GM12878 (cell line): Measurements from ENCODE around the gene CYREN. TPM values are rescaled to one million over a fixed set of nuclear protein-coding genes. Genes with fewer than 3 reads are reported as not detected.

Experiments used
- ATAC-seq: fragments of 200-7000 bp; cut with Tn5 transposase; 3 replicates; pipeline ENCODE4 v1.9.1; 2020; ENCODE audit warnings: mild to moderate bottlenecking, moderate library complexity
- BruUV-seq: library from RNA; stranded (reverse); fragments of 400-500 nt; replicated peaks from 2 replicates; lab custom pipeline; 2021; lab: Mats Ljungman, UMichigan
- CTCF ChIA-PET: fragments of 300-600 bp; sonication (Branson Sonifier 250); formaldehyde crosslinking; extraction: SDS; loops from one replicate; lab custom pipeline; 2021; ENCODE audit warnings: inconsistent platforms; lab: Yijun Ruan, JAX
- POLR2A ChIA-PET: fragments of 350-600 bp; formaldehyde crosslinking; extraction: SDS; loops from one replicate; lab custom pipeline; 2021; ENCODE audit warnings: inconsistent platforms; lab: Charles Lee
- RAD21 ChIA-PET: fragments of 300-600 bp; sonication (Branson Sonifier 250); formaldehyde crosslinking; loops from one replicate; lab custom pipeline; 2023; ENCODE audit warnings: antibody characterized with exemption; ENCODE audit not compliant: unreplicated experiment; lab: Charles Lee
- SMC1A ChIA-PET: fragments of 300-600 bp; sonication (Branson Sonifier 250); formaldehyde crosslinking; loops from one replicate; lab custom pipeline; 2023; ENCODE audit not compliant: unreplicated experiment, uncharacterized antibody; lab: Charles Lee
- DNase-seq: peaks from one replicate; pipeline ENCODE4 v3.0.0-alpha.2; 2011; ENCODE audit warnings: low read depth, low spot score
- FAIRE-seq: peaks from 3 replicates; lab custom pipeline; 2011; peaks lifted over from hg19 to GRCh38; lab: Jason Lieb, UNC
- H2AFZ ChIP-seq: 2 replicates; pipeline ENCODE4 v1.6.0; 2011; ENCODE audit warnings: low read depth, low read length, control low read depth; ENCODE audit not compliant: control insufficient read depth
- H3K27ac ChIP-seq: 2 replicates; pipeline ENCODE4 v1.5.1; 2011; ENCODE audit warnings: control low read depth; ENCODE audit not compliant: control insufficient read depth, insufficient read depth
- H3K27me3 ChIP-seq, 2 experiments: replicated peaks in 1 of 2; 2 replicates each; pipeline versions ENCODE4 v1.6.0 to v1.6.1; 2011; ENCODE audit warnings: low read length in 1 of 2; ENCODE audit not compliant: control insufficient read depth in 2 of 2, insufficient read depth in 2 of 2
- H3K36me3 ChIP-seq, 2 experiments: 2 replicates each; pipeline ENCODE4 v1.5.1; 2011; ENCODE audit warnings: low read length in 1 of 2; ENCODE audit not compliant: control insufficient read depth in 2 of 2, insufficient read depth in 2 of 2
- H3K4me1 ChIP-seq: 2 replicates; pipeline ENCODE4 v1.6.1; 2011; ENCODE audit warnings: mild to moderate bottlenecking, low read length, moderate library complexity, mixed read lengths; ENCODE audit not compliant: control insufficient read depth, insufficient read depth
- H3K4me2 ChIP-seq: 2 replicates; pipeline ENCODE4 v1.6.0; 2011; ENCODE audit warnings: control low read depth; ENCODE audit not compliant: control insufficient read depth, insufficient read depth
- H3K4me3 ChIP-seq: fragments of 200-600 bp; sonication (generic); 2 replicates; pipeline ENCODE4 v1.5.1; 2016
- H3K79me2 ChIP-seq: 2 replicates; pipeline ENCODE4 v1.6.0; 2011; ENCODE audit warnings: low read length; ENCODE audit not compliant: control insufficient read depth, insufficient read depth
- H3K9ac ChIP-seq: 2 replicates; pipeline ENCODE4 v1.8.0; 2011; ENCODE audit warnings: low read length, control low read depth, mixed read lengths; ENCODE audit not compliant: control insufficient read depth, insufficient read depth
- H3K9me3 ChIP-seq: replicated peaks from 3 replicates; pipeline ENCODE4 v1.5.1; 2011; ENCODE audit warnings: mild to moderate bottlenecking, low read length; ENCODE audit not compliant: control insufficient read depth, insufficient read depth
- H4K20me1 ChIP-seq: 2 replicates; pipeline ENCODE4 v1.6.0; 2011; ENCODE audit not compliant: control insufficient read depth, insufficient read depth
- ESRRA ChIP-seq: IDR thresholded peaks from 2 replicates; pipeline ENCODE4 v1.6.1; 2012; ENCODE audit warnings: mild to moderate bottlenecking, low read length, improper control_type of control experiment
- ETV6 ChIP-seq, 2 experiments: fragments of 450-650 bp in 1 of 2; IDR thresholded peaks in 1 of 2; conservative IDR thresholded peaks in 1 of 2; 2 replicates each; pipeline ENCODE4 v1.6.1; 2014; ENCODE audit warnings: antibody characterized with exemption in 1 of 2, borderline replicate concordance in 1 of 2, low read depth in 1 of 2, mild to moderate bottlenecking in 1 of 2, moderate library complexity in 1 of 2
- LARP7 ChIP-seq: fragments of 450-650 bp; IDR thresholded peaks from 2 replicates; pipeline ENCODE4 v1.6.1; 2017; ENCODE audit warnings: mild to moderate bottlenecking
- NFIC ChIP-seq: IDR thresholded peaks from 2 replicates; pipeline ENCODE4 v1.6.1; 2012; ENCODE audit warnings: low read depth, mild to moderate bottlenecking, inconsistent platforms, low read length, moderate library complexity
- NFYA ChIP-seq: IDR thresholded peaks from 2 replicates; pipeline ENCODE4 v1.6.1; 2011; ENCODE audit warnings: low read depth, mild to moderate bottlenecking, low read length, improper control_type of control experiment, borderline replicate concordance
- POLR2A ChIP-seq: IDR thresholded peaks from 2 replicates; pipeline ENCODE4 v1.6.1; 2011; ENCODE audit warnings: low read depth, mild to moderate bottlenecking, low read length
- POLR2AphosphoS2 ChIP-seq: IDR thresholded peaks from 2 replicates; pipeline ENCODE4 v1.6.1; 2011; ENCODE audit warnings: low read depth, mild to moderate bottlenecking, low read length, improper control_type of control experiment, moderate library complexity
- POLR2AphosphoS5 ChIP-seq: IDR thresholded peaks from 2 replicates; pipeline ENCODE4 v1.6.1; 2011; ENCODE audit warnings: mild to moderate bottlenecking, low read length, inconsistent platforms
- SREBF2 ChIP-seq: IDR thresholded peaks from 2 replicates; pipeline ENCODE4 v1.6.1; 2012; ENCODE audit warnings: mild to moderate bottlenecking, low read length
- SUZ12 ChIP-seq: fragments of 200-600 bp; sonication (generic); IDR thresholded peaks from one replicate; pipeline ENCODE4 v1.6.1; 2018; ENCODE audit warnings: antibody characterized with exemption, mild to moderate bottlenecking; ENCODE audit not compliant: unreplicated experiment
- ZNF24 ChIP-seq: fragments of 450-650 bp; IDR thresholded peaks from 2 replicates; pipeline ENCODE4 v1.6.1; 2017; ENCODE audit warnings: antibody characterized with exemption, mild to moderate bottlenecking
- ZNF384 ChIP-seq: IDR thresholded peaks from 2 replicates; pipeline ENCODE4 v1.6.1; 2012; ENCODE audit warnings: low read depth, mild to moderate bottlenecking, low read length, improper control_type of control experiment, borderline replicate concordance
- ZZZ3 ChIP-seq: IDR thresholded peaks from 2 replicates; pipeline ENCODE4 v1.6.1; 2011; ENCODE audit warnings: low read depth; ENCODE audit not compliant: control insufficient read depth, insufficient read length
- WGBS: methylation state at CpG from one replicate; pipeline ENCODE4 v1.1.6; 2016; ENCODE audit warnings: low lambda C conversion rate; ENCODE audit not compliant: insufficient replicate concordance, insufficient coverage; ENCODE audit errors: missing lambda C conversion rate; 5-methylcytosine and 5-hydroxymethylcytosine counted together
- in situ Hi-C: fragments of 300-500 bp; cut with MboI; formaldehyde crosslinking; loops from 9 replicates; pipeline ENCODE4 v1.14.3; 2018; ENCODE audit warnings: mixed read lengths
- intact Hi-C: fragments of 100-400 bp; cut with micrococcal nuclease; formaldehyde crosslinking; loops from one replicate; pipeline ENCODE4 v1.14.2; 2022; ENCODE audit not compliant: unreplicated experiment
- polyA plus RNA-seq, 11 experiments: library from polyadenylated mRNA; depleted of rRNA in 4 of 11; unstranded in 6 of 11; stranded (reverse) in 5 of 11; fragments of >200 nt; fragmentation: Nextera tagmentation in 4 of 11; fragmentation: Illumina TruSeq in 1 of 11; extraction: Ambion mirVana in 4 of 11; extraction: Trizol in 1 of 11; gene quantifications; 1 replicate in 1 of 11; 2 replicates in 10 of 11; pipeline versions ENCODE4 v1.2.1 to v1.2.3, GENCODE V29; 2011 to 2016; ENCODE audit warnings: inconsistent platforms in 2 of 11, missing spikeins in 2 of 11, low read depth in 1 of 11
- total RNA-seq, 4 experiments: library from RNA; depleted of rRNA in 3 of 4; stranded (reverse); fragments of >200 nt in 3 of 4; fragmentation: Illumina TruSeq in 1 of 4; extraction: Trizol in 1 of 4; gene quantifications; 2 replicates each; pipeline versions ENCODE4 v1.2.1 to v1.2.3, GENCODE V29; 2013 to 2021
- TF ChIP-seq, protein P1 (sequence below): IDR thresholded peaks from 2 replicates; pipeline ENCODE4 v1.6.1; 2011; ENCODE audit warnings: borderline replicate concordance, low read depth, mild to moderate bottlenecking, moderate library complexity, mixed read lengths, low read length; ENCODE audit not compliant: insufficient read depth; ENCODE audit errors: extremely low read length
- TF ChIP-seq, protein P2 (sequence below): IDR thresholded peaks from 2 replicates; pipeline ENCODE4 v1.6.1; 2012; ENCODE audit warnings: low read length, inconsistent platforms
- TF ChIP-seq, protein P3 (sequence below): IDR thresholded peaks from 2 replicates; pipeline ENCODE4 v1.6.1; 2012; ENCODE audit warnings: low read depth, low read length, improper control_type of control experiment
- TF ChIP-seq, protein P4 (sequence below): fragments of 450-650 bp; IDR thresholded peaks from 2 replicates; pipeline ENCODE4 v1.6.1; 2017; ENCODE audit warnings: borderline replicate concordance

The CYREN gene
- total and polyA plus RNA-seq, 10 of the 15 experiments (the other 5 are each of a cell fraction or from before 2014, with no cell fraction given) = 8.7 to 64.3 (median 55.7) TPM

DNA sequence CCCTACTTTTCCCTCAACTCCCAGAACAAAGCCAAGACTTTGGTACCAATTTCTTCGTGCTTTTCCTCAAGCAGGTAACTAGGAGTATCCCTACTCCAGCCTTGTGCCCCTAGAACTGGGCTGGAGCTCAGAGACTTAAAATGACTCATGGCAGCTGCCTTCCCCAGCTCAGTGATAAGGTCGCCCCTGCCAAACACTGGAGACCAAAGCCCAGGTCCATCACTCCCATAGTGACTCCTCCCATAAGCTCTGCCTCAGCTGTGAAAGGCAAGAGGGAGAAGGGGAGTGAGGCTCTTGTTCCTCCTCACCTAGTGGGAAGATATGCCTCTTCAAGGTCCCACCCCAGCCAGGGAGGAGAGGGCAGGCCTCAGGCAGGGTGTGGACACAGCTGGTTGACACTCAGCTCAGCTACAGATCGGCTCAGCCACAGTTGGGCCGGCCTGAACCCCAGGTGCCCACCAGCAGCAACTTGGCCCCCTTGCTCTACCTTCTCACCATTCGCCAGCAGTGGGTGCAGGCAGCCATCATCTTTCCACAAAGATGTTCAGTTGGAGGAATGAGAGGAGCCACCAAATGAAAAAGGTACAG is 13.8 kb upstream of the CYREN start:
- Histone ChIP-seq H4K20me1 (no peaks in the 10 kb centered on the region), H3K9me3 (peaks cover 31% of the 10 kb centered on the region), H3K27me3 (no peaks in the 10 kb centered on the region), H3K27ac (no peak overlapping the region), H3K4me1 (peaks cover 31% of the 10 kb centered on the region), H2AFZ (no peak overlapping the region), H3K79me2 (peaks cover 34% of the 10 kb centered on the region), H3K9ac (no peak overlapping the region), H3K4me3 (no peak overlapping the region), H3K4me2 (no peak overlapping the region), H3K36me3 (peaks cover 24 to 53% of the 10 kb centered on the region in 2 experiments)
- no peak for FAIRE-seq
- ChIA-PET POLR2A (interaction anchor here (9.3 to 9.9 kb wide), 2 partner anchors 11 to 22 kb away, joined by 155 to 299 read pairs; partner anchors contain the start of genes CYREN and WDR91), CTCF (interaction anchor here (8.5 to 10.2 kb wide), 2 partner anchors 12 to 22 kb away, joined by 108 to 135 read pairs; partner anchors contain the start of genes CYREN and WDR91), SMC1A (interaction anchor here (1.1 to 9.3 kb wide), 3 partner anchors 10 to 22 kb away, joined by 3 to 251 read pairs (median 135); partner anchors contain the start of genes CYREN and WDR91), RAD21 (interaction anchor here (0.7 to 8.4 kb wide), 2 partner anchors 11 to 196 kb away, joined by 3 to 146 read pairs; partner anchors contain the start of gene CYREN)
- intact Hi-C loops = no loop called here
- in situ Hi-C loops = no loop called here
- no peak for DNase-seq
- ATAC-seq = no peak
- BruUV-seq = no TSS peak
- WGBS = 95% methylated on average over 5 of the region's 5 CpGs
- no peak for TF ChIP-seq ETV6 (conservative IDR thresholded peaks at IDR 0.05 in 1 of 2, IDR thresholded peaks at IDR 0.05 in 1 of 2; ENCODE audit: borderline replicate concordance in 1 of 2, low read depth in 1 of 2)
- TF ChIP-seq, protein P1, sequence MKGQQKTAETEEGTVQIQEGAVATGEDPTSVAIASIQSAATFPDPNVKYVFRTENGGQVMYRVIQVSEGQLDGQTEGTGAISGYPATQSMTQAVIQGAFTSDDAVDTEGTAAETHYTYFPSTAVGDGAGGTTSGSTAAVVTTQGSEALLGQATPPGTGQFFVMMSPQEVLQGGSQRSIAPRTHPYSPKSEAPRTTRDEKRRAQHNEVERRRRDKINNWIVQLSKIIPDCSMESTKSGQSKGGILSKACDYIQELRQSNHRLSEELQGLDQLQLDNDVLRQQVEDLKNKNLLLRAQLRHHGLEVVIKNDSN = no peak
- no peak for TF ChIP-seq NFIC
- TF ChIP-seq SUZ12 = no peak
- TF ChIP-seq POLR2AphosphoS2 = 0 out of 2 replicates have a peak, but pooled peaks have one; percentile 29
- TF ChIP-seq, protein P2, sequence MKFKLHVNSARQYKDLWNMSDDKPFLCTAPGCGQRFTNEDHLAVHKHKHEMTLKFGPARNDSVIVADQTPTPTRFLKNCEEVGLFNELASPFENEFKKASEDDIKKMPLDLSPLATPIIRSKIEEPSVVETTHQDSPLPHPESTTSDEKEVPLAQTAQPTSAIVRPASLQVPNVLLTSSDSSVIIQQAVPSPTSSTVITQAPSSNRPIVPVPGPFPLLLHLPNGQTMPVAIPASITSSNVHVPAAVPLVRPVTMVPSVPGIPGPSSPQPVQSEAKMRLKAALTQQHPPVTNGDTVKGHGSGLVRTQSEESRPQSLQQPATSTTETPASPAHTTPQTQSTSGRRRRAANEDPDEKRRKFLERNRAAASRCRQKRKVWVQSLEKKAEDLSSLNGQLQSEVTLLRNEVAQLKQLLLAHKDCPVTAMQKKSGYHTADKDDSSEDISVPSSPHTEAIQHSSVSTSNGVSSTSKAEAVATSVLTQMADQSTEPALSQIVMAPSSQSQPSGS = no peak
- peak; percentile 47; the same call in 1 of the 2 replicates for TF ChIP-seq POLR2AphosphoS5
- TF ChIP-seq, protein P3, sequence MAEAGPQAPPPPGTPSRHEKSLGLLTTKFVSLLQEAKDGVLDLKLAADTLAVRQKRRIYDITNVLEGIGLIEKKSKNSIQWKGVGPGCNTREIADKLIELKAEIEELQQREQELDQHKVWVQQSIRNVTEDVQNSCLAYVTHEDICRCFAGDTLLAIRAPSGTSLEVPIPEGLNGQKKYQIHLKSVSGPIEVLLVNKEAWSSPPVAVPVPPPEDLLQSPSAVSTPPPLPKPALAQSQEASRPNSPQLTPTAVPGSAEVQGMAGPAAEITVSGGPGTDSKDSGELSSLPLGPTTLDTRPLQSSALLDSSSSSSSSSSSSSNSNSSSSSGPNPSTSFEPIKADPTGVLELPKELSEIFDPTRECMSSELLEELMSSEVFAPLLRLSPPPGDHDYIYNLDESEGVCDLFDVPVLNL = no peak
- TF ChIP-seq ZZZ3 = no peak
- TF ChIP-seq, protein P4, sequence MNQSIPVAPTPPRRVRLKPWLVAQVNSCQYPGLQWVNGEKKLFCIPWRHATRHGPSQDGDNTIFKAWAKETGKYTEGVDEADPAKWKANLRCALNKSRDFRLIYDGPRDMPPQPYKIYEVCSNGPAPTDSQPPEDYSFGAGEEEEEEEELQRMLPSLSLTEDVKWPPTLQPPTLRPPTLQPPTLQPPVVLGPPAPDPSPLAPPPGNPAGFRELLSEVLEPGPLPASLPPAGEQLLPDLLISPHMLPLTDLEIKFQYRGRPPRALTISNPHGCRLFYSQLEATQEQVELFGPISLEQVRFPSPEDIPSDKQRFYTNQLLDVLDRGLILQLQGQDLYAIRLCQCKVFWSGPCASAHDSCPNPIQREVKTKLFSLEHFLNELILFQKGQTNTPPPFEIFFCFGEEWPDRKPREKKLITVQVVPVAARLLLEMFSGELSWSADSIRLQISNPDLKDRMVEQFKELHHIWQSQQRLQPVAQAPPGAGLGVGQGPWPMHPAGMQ = no peak
- TF ChIP-seq ZNF24 = no peak
- no peak for TF ChIP-seq SREBF2
- TF ChIP-seq NFYA = no peak
- no peak for TF ChIP-seq LARP7
- TF ChIP-seq POLR2A = 0 out of 2 replicates have a peak, but pooled peaks have one; percentile 41
- TF ChIP-seq ESRRA = no peak
- no peak for TF ChIP-seq ZNF384
